NCI-H2171 (cell line): ENCODE data around the gene SIRT6.
A peak's percentile ranks its signal among the peaks of the same experiment; 100 is the strongest.
"Not testable (repeated sequence)": the region's sequence is repeated elsewhere in the genome, so short reads cannot be mapped to it uniquely, and the experiment has no call there.

Source experiments
- DNase-seq: peaks from one replicate; lab custom pipeline; 2025; lab: John Stamatoyannopoulos, UW

The SIRT6 gene

DNA sequence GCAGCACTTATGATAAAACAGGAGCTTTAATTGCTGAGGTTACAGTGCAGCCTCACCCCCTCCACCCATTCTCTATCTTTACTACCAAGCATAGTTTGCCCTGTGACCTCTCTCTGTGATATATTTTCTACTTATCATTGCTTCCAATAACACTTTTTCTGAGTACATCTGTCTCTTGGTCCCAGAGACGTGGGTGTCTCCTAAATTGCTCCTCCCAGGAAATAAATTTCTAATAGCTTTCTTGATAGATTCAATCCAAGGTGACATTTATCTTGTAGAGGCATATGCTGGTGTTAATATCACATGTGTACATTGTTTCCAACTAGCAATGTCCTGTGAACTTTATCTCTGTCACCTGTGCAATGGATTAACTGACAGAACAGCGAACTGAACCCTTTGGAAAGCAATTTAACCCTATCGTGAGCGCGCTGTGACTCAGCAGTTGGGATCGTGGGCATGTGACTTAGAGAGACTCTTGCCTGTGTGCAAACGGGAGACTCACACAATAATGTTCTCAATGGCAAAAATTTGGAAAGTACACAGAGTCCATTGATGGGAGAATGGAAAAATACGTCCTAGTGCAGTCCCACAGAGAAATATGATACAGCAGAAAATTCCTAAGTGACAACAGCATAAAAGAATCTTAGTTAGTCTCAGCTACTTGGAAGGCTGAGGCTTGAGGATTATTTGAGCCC is 51.5 kb downstream of the SIRT6 start:
- DNase-seq, result no peak

DNA sequence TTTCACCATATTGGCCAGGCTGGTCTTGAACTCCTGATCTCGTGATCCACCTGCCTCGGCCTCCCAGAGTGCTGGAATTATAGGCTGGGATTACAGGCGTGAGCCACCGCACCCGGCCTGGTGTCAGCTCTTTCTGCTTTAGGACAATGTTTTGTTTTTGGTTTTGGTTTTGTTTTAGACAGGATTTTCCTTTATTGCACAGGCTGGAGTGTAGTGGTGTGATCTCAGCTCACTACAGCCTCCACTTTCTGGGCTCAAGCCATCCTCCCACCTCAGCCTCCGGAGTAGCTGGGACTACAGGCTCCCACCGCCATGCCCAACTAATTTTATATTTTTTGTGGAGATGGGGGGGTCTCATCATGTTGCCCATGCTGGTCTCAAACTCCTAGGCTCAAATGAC is 53.3 kb downstream of the SIRT6 start:
- DNase-seq, result not testable (repeated sequence)

DNA sequence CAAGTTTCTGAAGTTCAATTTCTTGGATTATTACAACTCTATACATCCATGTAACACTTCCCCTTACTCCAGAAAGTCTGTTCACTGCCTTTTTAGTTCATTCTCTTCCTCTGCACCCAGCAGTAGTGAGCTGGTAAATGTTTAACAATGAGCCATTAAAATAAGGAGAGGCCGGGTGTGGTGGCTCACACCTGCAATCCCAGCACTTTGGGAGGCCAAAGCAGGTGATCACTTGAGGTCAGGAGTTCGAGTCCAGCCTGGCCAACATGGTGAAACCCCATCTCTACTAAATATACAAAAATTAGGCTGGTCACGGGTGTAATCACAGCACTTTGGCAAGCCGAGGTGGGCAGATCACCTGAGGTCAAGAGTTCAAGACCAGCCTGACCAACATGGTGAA is 55.0 kb downstream of the SIRT6 start:
- DNase-seq, result not testable (repeated sequence)

DNA sequence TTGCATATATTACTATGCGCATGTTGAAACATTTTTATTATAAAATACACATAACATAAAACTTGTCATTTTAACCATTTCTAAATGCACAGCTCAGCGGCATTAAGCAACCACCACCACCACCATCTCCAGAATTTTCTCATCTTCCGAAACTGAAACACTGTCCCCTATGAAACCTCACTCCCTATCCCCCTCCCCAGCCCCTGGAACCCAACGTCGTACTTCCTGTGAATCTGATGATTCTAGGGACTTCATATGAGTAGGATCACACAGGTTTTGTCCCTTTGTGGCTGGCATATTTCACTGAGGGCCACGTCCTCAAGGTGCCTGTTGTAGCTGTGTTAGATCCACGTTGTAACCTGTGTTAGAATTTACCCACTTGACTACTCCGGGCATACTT is 57.7 kb downstream of the SIRT6 start:
- DNase-seq, result peak; percentile 18
